COR-L47 (cell line): ENCODE measurements around the gene PCDHGA9.
"Not testable (repeated sequence)": the region's sequence is repeated elsewhere in the genome, so short reads cannot be mapped to it uniquely, and the experiment has no call there.

Source experiments
- DNase-seq: peaks from one replicate; lab custom pipeline; 2025; lab: John Stamatoyannopoulos, UW

Gene PCDHGA9

GRCh38 chr5:141384471-141385267 lies 17.9 kb upstream of the PCDHGA9 start:
- DNase-seq, result no peak

GRCh38 chr5:141387557-141388311 lies 14.8 kb upstream of the PCDHGA9 start, which contains the start of gene PCDHGB4:
Gene PCDHGB4 (plus strand): TSS chr5:141387698. CDS start chr5:141387885, 187 bp downstream.
- DNase-seq, result not testable (repeated sequence)

- no peak for DNase-seq
Measured at GRCh38 chr5:141388661-141389060, 13.9 kb upstream of the PCDHGA9 start.

- no peak for DNase-seq
Measured at GRCh38 chr5:141389153-141390042, 13.2 kb upstream of the PCDHGA9 start.

- no peak for DNase-seq
Measured at GRCh38 chr5:141392429-141393198, 10.0 kb upstream of the PCDHGA9 start, which contains the start of gene PCDHGA8. Gene PCDHGA8 (plus strand): TSS chr5:141392633. CDS start chr5:141392814, 181 bp downstream.

- DNase-seq, result no peak
Measured at GRCh38 chr5:141393267-141393666, 9.3 kb upstream of the PCDHGA9 start.

- not testable (repeated sequence) for DNase-seq
Measured at GRCh38 chr5:141394401-141395187, 8.0 kb upstream of the PCDHGA9 start.

- not testable (repeated sequence) for DNase-seq
Measured at GRCh38 chr5:141397756-141398551, 4.6 kb upstream of the PCDHGA9 start, which contains the start of gene PCDHGB5. Gene PCDHGB5 (plus strand): TSS chr5:141397947. CDS start chr5:141398128, 181 bp downstream.

- DNase-seq, result no peak
Measured at GRCh38 chr5:141398608-141399007, 4.0 kb upstream of the PCDHGA9 start.

GRCh38 chr5:141399555-141400258 lies 2.9 kb upstream of the PCDHGA9 start:
- no peak for DNase-seq

GRCh38 chr5:141403387-141403786 lies 809 bp downstream of the PCDHGA9 start:
- no peak for DNase-seq

GRCh38 chr5:141407790-141408505 lies 5.4 kb downstream of the PCDHGA9 start, which contains the start of gene PCDHGB6:
Gene PCDHGB6 (plus strand): TSS chr5:141408021. CDS start chr5:141408203, 182 bp downstream.
- not testable (repeated sequence) for DNase-seq

GRCh38 chr5:141409598-141410306 lies 7.2 kb downstream of the PCDHGA9 start:
- no peak for DNase-seq

GRCh38 chr5:141411575-141411974 lies 9.0 kb downstream of the PCDHGA9 start:
- DNase-seq, result no peak

GRCh38 chr5:141412854-141413539 lies 10.4 kb downstream of the PCDHGA9 start, which contains the start of gene PCDHGA10:
Gene PCDHGA10 (plus strand): TSS chr5:141412987. CDS start chr5:141413176, 189 bp downstream.
- no peak for DNase-seq

GRCh38 chr5:141413540-141414069 lies 11.0 kb downstream of the PCDHGA9 start:
- no peak for DNase-seq
